DND-41 (cell line): ENCODE results near the gene DNA2.
"Not testable (repeated sequence)": the region's sequence is repeated elsewhere in the genome, so short reads cannot be mapped to it uniquely, and the experiment has no call there.

Source experiments
- ATAC-seq: fragments of 200-7000 bp; cut with Tn5 transposase; 3 replicates; pipeline ENCODE4 v1.9.1; 2021; ENCODE audit warnings: low read depth; ENCODE audit not compliant: insufficient read depth
- DNase-seq: peaks from one replicate; pipeline ENCODE4 v3.0.0-alpha.2; 2020
- H2AFZ ChIP-seq: 2 replicates; pipeline ENCODE4 v1.6.0; 2012; ENCODE audit warnings: low read depth, low read length
- H3K27ac ChIP-seq: 2 replicates; pipeline ENCODE4 v1.5.1; 2012; ENCODE audit warnings: low read length, inconsistent platforms
- H3K27me3 ChIP-seq: fragments of 200-600 bp; sonication (generic); 2 replicates; pipeline ENCODE4 v1.6.0; 2012; ENCODE audit warnings: low read length, mild to moderate bottlenecking, inconsistent platforms; ENCODE audit not compliant: insufficient read depth, poor library complexity
- H3K36me3 ChIP-seq: 2 replicates; pipeline ENCODE4 v1.5.1; 2012; ENCODE audit warnings: low read length, inconsistent platforms; ENCODE audit not compliant: insufficient read depth
- H3K4me1 ChIP-seq: 2 replicates; pipeline ENCODE4 v1.5.1; 2012; ENCODE audit warnings: mild to moderate bottlenecking, low read length; ENCODE audit not compliant: insufficient read depth
- H3K4me2 ChIP-seq: 2 replicates; pipeline ENCODE4 v1.6.0; 2012; ENCODE audit warnings: mild to moderate bottlenecking, moderate library complexity, low read length, inconsistent platforms; ENCODE audit not compliant: insufficient read depth
- H3K4me3 ChIP-seq, 2 experiments: fragments of 200-600 bp in 1 of 2; shearing (Covaris generic) in 1 of 2; 2 replicates each; pipeline ENCODE4 v1.5.1; 2012 to 2016; ENCODE audit warnings: inconsistent platforms in 2 of 2, low read length in 2 of 2, mild to moderate bottlenecking in 2 of 2, low read depth in 1 of 2, moderate library complexity in 1 of 2
- H3K79me2 ChIP-seq: 2 replicates; pipeline ENCODE4 v1.6.0; 2012; ENCODE audit warnings: low read length, inconsistent platforms; ENCODE audit not compliant: insufficient read depth
- H3K9ac ChIP-seq: 2 replicates; pipeline ENCODE4 v1.6.0; 2012; ENCODE audit warnings: low read depth, mild to moderate bottlenecking, inconsistent platforms, low read length, moderate library complexity
- H3K9me3 ChIP-seq: 2 replicates; pipeline ENCODE4 v1.5.1; 2012; ENCODE audit warnings: low read length, moderate library complexity, mild to moderate bottlenecking, inconsistent platforms; ENCODE audit not compliant: insufficient read depth, severe bottlenecking
- H4K20me1 ChIP-seq: 2 replicates; pipeline ENCODE4 v1.6.0; 2012; ENCODE audit warnings: low read length; ENCODE audit not compliant: insufficient read depth
- EZH2 ChIP-seq: IDR thresholded peaks from 3 replicates; pipeline ENCODE4 v1.6.1; 2012; ENCODE audit warnings: borderline replicate concordance, low read depth, mild to moderate bottlenecking, moderate library complexity, low read length, inconsistent platforms; ENCODE audit not compliant: severe bottlenecking
- TF ChIP-seq, protein P1 (sequence below): IDR thresholded peaks from 2 replicates; pipeline ENCODE4 v1.5.1; 2012; ENCODE audit warnings: borderline replicate concordance, low read length, moderate library complexity, mild to moderate bottlenecking; ENCODE audit not compliant: poor library complexity, severe bottlenecking; ENCODE audit errors: extremely low read depth

DNA2 gene

DNA sequence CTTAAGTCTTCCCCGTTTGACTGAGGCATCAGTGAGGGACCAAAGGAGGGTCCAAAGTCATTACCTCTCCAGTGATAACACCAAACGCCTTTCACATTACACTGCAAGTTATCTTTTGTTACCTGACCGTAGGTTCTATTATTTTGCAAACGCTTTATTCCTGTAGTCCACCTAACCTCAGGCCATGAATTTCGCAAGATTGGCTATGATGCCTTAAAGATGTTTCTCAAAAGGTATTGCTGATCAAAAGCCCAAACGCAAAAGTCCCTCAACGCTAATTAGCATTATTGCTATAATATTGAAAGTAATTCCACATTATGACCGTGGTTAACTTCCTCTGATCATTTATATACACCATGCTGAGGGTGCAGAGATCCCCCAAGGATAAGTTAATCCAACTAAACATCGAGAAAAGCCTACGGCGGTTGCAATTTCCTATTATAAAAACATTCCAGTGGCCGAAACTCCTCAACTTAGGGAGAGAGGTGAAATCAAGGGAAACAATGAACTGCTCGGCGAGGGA lies 649 bp downstream of the DNA2 start:
- Histone ChIP-seq H3K9ac (peak overlapping the region; percentile 83), H3K79me2 (peaks cover 58% of the 10 kb centered on the region), H3K4me1 (peaks cover 21% of the 10 kb centered on the region), H2AFZ (peak overlapping the region; percentile 98), H3K4me3 (peak overlapping the region; percentile 76 to 79), H3K4me2 (peak overlapping the region; percentile 79), H3K9me3 (no peaks in the 10 kb centered on the region), H4K20me1 (peaks cover 2% of the 10 kb centered on the region; the same call in 1 of the 2 replicates), H3K27me3 (no peaks in the 10 kb centered on the region), H3K36me3 (peaks cover 35% of the 10 kb centered on the region), H3K27ac (peak overlapping the region; percentile 94)
- ATAC-seq (no peak), DNase-seq (no peak)
- TF ChIP-seq, protein P1, sequence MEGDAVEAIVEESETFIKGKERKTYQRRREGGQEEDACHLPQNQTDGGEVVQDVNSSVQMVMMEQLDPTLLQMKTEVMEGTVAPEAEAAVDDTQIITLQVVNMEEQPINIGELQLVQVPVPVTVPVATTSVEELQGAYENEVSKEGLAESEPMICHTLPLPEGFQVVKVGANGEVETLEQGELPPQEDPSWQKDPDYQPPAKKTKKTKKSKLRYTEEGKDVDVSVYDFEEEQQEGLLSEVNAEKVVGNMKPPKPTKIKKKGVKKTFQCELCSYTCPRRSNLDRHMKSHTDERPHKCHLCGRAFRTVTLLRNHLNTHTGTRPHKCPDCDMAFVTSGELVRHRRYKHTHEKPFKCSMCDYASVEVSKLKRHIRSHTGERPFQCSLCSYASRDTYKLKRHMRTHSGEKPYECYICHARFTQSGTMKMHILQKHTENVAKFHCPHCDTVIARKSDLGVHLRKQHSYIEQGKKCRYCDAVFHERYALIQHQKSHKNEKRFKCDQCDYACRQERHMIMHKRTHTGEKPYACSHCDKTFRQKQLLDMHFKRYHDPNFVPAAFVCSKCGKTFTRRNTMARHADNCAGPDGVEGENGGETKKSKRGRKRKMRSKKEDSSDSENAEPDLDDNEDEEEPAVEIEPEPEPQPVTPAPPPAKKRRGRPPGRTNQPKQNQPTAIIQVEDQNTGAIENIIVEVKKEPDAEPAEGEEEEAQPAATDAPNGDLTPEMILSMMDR: no peak
- no peak for TF ChIP-seq EZH2

DNA sequence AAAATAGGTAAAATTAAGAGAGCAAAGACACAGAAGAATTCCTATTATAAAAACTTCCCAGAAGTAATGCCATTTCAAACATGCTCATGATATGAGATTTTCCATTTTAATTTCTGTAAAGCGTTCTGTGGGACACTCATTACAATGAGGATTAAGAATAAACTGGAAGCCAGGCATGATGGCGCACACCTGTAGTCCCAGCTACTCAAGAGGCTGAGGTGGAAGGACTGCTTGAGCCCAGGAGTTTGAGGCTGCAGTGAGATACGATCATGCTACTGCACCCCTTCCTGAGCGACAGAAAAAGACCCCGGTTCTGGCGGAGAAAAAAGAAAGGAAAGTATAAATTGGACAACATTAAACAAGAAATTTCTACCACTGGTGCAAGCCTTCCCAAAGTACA lies 1.5 kb downstream of the DNA2 start:
- H3K9ac ChIP-seq: peak overlapping the region; percentile 83
- TF ChIP-seq EZH2: no peak
- TF ChIP-seq, protein P1: no peak
- no peak for DNase-seq
- H4K20me1 ChIP-seq: peaks cover 2% of the 10 kb centered on the region; the same call in 1 of the 2 replicates
- no peaks in the 10 kb centered on the region for H3K9me3 ChIP-seq
- H3K27me3 ChIP-seq: no peaks in the 10 kb centered on the region
- peak overlapping the region; percentile 76 to 79 for H3K4me3 ChIP-seq
- peaks cover 62% of the 10 kb centered on the region for H3K79me2 ChIP-seq
- H3K4me2 ChIP-seq: peak overlapping the region; percentile 79
- ATAC-seq: no peak
- H3K36me3 ChIP-seq: peaks cover 42% of the 10 kb centered on the region
- H2AFZ ChIP-seq: no peak overlapping the region
- H3K27ac ChIP-seq: peak overlapping the region; percentile 94
- peaks cover 21% of the 10 kb centered on the region for H3K4me1 ChIP-seq

DNA sequence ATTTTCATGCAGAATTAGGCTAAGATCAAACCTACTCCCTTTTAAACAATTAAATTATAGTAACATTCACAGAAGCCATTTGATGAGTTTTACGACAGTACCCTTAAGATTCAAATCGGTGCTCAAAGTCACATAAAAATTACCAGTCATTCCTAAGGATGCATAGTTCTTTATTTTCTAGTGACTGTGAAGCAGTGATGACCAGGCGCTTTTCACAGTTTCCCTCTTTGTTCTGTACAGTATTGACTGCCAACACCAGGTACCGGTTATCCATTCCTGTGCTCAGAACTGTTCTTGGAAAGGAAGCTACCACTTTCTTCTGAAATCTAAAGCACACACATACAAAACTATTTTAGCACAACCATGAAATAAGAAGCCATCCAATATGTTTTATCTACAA lies 1.9 kb downstream of the DNA2 start:
- H3K27me3 ChIP-seq: no peaks in the 10 kb centered on the region
- no peaks in the 10 kb centered on the region for H3K9me3 ChIP-seq
- H3K9ac ChIP-seq: peak overlapping the region; percentile 83
- H2AFZ ChIP-seq: no peak overlapping the region
- peak overlapping the region; percentile 94; the same call in 1 of the 2 replicates for H3K27ac ChIP-seq
- H3K4me3 ChIP-seq: peak overlapping the region; percentile 76 to 79; a peak in 3 of 4 replicates
- peaks cover 21% of the 10 kb centered on the region for H3K4me1 ChIP-seq
- TF ChIP-seq EZH2: no peak
- TF ChIP-seq, protein P1: no peak
- peaks cover 64% of the 10 kb centered on the region for H3K79me2 ChIP-seq
- H3K36me3 ChIP-seq: peaks cover 46% of the 10 kb centered on the region
- ATAC-seq (no peak), DNase-seq (no peak)
- H4K20me1 ChIP-seq: peaks cover 2% of the 10 kb centered on the region; the same call in 1 of the 2 replicates
- H3K4me2 ChIP-seq: peak overlapping the region; percentile 79

DNA sequence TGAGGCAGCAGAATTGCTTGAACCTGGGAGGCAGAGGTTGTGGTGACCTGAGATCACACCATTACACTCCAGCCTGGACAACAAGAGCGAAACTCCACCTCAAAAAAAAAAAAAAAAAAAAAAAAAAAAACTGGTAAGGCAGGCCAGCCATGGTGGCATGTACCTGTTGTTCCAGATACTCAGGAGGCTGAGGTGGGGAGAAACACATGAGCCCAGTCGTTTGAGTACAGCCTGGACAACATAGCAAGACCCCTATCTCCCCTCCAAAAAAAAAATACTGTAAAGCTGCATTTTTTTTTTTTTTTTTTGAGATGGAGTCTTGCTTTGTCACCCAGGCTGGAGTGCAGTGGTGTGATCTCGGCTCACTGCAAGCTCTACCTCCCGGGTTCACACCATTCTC lies 7.0 kb downstream of the DNA2 start:
- H3K36me3 ChIP-seq: peaks cover 93% of the 10 kb centered on the region
- H3K4me2 ChIP-seq: not testable (repeated sequence)

More for the DNA sequence above, 7.0 kb downstream of the DNA2 start:
- ATAC-seq, H3K9me3 ChIP-seq, DNase-seq, H4K20me1 ChIP-seq, H3K4me3 ChIP-seq, H3K27me3 ChIP-seq, H3K27ac ChIP-seq, H3K9ac ChIP-seq, H3K4me1 ChIP-seq, H2AFZ ChIP-seq: not testable (repeated sequence)
- peaks cover 81% of the 10 kb centered on the region for H3K79me2 ChIP-seq
